SK-N-MC (cell line): ENCODE results near the gene ABL2.

Experiments
- DNase-seq: peaks from one replicate; pipeline ENCODE4 v3.0.0-alpha.2; 2011; ENCODE audit warnings: low read depth, low spot score
- H3K27ac ChIP-seq: fragments of 200-600 bp; sonication (generic); 2 replicates; pipeline ENCODE4 v1.5.1; 2016; ENCODE audit warnings: mixed run types
- H3K36me3 ChIP-seq: fragments of 200-600 bp; sonication (generic); 2 replicates; pipeline ENCODE4 v1.6.1; 2017; ENCODE audit warnings: antibody characterized with exemption, low read length, mixed read lengths; ENCODE audit not compliant: insufficient read depth
- H3K4me3 ChIP-seq: fragments of 200-600 bp; sonication (generic); 2 replicates; pipeline ENCODE4 v1.5.1; 2016
- H3K9ac ChIP-seq: fragments of 200-600 bp; sonication (generic); 2 replicates; pipeline ENCODE4 v1.8.0; 2017; ENCODE audit warnings: mixed run types, mixed read lengths; ENCODE audit not compliant: insufficient read length
- H3K9me3 ChIP-seq: fragments of 200-600 bp; sonication (generic); 2 replicates; pipeline ENCODE4 v1.6.1; 2017; ENCODE audit warnings: low read depth, mild to moderate bottlenecking, antibody characterized with exemption, low read length, moderate library complexity, mixed read lengths
- EZH2 ChIP-seq: fragments of 200-600 bp; sonication (generic); IDR thresholded peaks from one replicate; pipeline ENCODE4 v1.6.1; 2017; ENCODE audit warnings: antibody characterized with exemption
- FOXP2 ChIP-seq: optimal IDR thresholded peaks from 2 replicates; pipeline ENCODE3; 2011; ENCODE audit warnings: mild to moderate bottlenecking, moderate library complexity; ENCODE audit not compliant: insufficient read depth; ENCODE audit errors: extremely low read length, control extremely low read depth
- POLR2AphosphoS5 ChIP-seq: IDR thresholded peaks from 2 replicates; pipeline ENCODE4 v1.6.1; 2012; ENCODE audit warnings: mild to moderate bottlenecking, low read depth, low read length, borderline replicate concordance

ABL2 gene

GRCh38 chr1:179103999-179104398, 125.5 kb downstream of the ABL2 start:
- TF ChIP-seq POLR2AphosphoS5 = no peak
- no peak for TF ChIP-seq FOXP2
- TF ChIP-seq EZH2 = no peak
- H3K4me3 ChIP-seq = no peak overlapping the region
- no peaks in the 10 kb centered on the region for H3K9me3 ChIP-seq
- DNase-seq = no peak
- H3K36me3 ChIP-seq = peaks cover 13% of the 10 kb centered on the region; the same call in 1 of the 2 replicates
- no peak overlapping the region for H3K27ac ChIP-seq
- H3K9ac ChIP-seq = no peak overlapping the region

GRCh38 chr1:179101566-179101965, 127.9 kb downstream of the ABL2 start:
- Histone ChIP-seq H3K9me3 (no peaks in the 10 kb centered on the region), H3K27ac (no peak overlapping the region), H3K9ac (no peak overlapping the region), H3K4me3 (no peak overlapping the region), H3K36me3 (peaks cover 6% of the 10 kb centered on the region; the same call in 1 of the 2 replicates)
- no peak for DNase-seq
- TF ChIP-seq EZH2 = no peak
- TF ChIP-seq POLR2AphosphoS5 = no peak
- no peak for TF ChIP-seq FOXP2

- Histone ChIP-seq H3K4me3 (no peak overlapping the region), H3K9me3 (no peaks in the 10 kb centered on the region), H3K36me3 (peaks cover 14% of the 10 kb centered on the region), H3K27ac (no peak overlapping the region), H3K9ac (no peak overlapping the region)
- no peak for TF ChIP-seq POLR2AphosphoS5
- TF ChIP-seq FOXP2 = no peak
- no peak for TF ChIP-seq EZH2
- DNase-seq = no peak
These were observed 129.6 kb downstream of the ABL2 start for GRCh38 chr1:179099891-179100290.

- H3K27ac ChIP-seq = no peak overlapping the region
- no peak overlapping the region for H3K9ac ChIP-seq
- TF ChIP-seq FOXP2 = no peak
- TF ChIP-seq EZH2 = no peak
- no peak for TF ChIP-seq POLR2AphosphoS5
- no peak for DNase-seq
- peaks cover 27% of the 10 kb centered on the region for H3K36me3 ChIP-seq
- no peak overlapping the region for H3K4me3 ChIP-seq
- H3K9me3 ChIP-seq = no peaks in the 10 kb centered on the region
These were observed 133.6 kb downstream of the ABL2 start for GRCh38 chr1:179095924-179096323.

GRCh38 chr1:179095377-179095776, 134.1 kb downstream of the ABL2 start:
- Histone ChIP-seq H3K4me3 (no peak overlapping the region), H3K9me3 (no peaks in the 10 kb centered on the region), H3K27ac (no peak overlapping the region), H3K9ac (no peak overlapping the region), H3K36me3 (peaks cover 27% of the 10 kb centered on the region)
- DNase-seq = no peak
- TF ChIP-seq POLR2AphosphoS5 (no peak), EZH2 (no peak), FOXP2 (no peak)

GRCh38 chr1:179094818-179095217, 134.7 kb downstream of the ABL2 start:
- Histone ChIP-seq H3K9ac (no peak overlapping the region), H3K27ac (no peak overlapping the region), H3K4me3 (no peak overlapping the region), H3K9me3 (no peaks in the 10 kb centered on the region), H3K36me3 (peaks cover 27% of the 10 kb centered on the region)
- TF ChIP-seq FOXP2 = no peak
- no peak for DNase-seq

- no peak overlapping the region for H3K4me3 ChIP-seq
- TF ChIP-seq FOXP2 = no peak
- TF ChIP-seq POLR2AphosphoS5 = no peak
- TF ChIP-seq EZH2 = no peak
- H3K36me3 ChIP-seq = peaks cover 27% of the 10 kb centered on the region
- no peak overlapping the region for H3K9ac ChIP-seq
- DNase-seq = no peak
- H3K27ac ChIP-seq = no peak overlapping the region
- H3K9me3 ChIP-seq = no peaks in the 10 kb centered on the region
These were observed 136.5 kb downstream of the ABL2 start for GRCh38 chr1:179092896-179093461.

- Histone ChIP-seq H3K4me3 (no peak overlapping the region), H3K27ac (no peak overlapping the region), H3K9me3 (no peaks in the 10 kb centered on the region), H3K9ac (no peak overlapping the region), H3K36me3 (peaks cover 22% of the 10 kb centered on the region)
- TF ChIP-seq EZH2 (no peak), FOXP2 (no peak), POLR2AphosphoS5 (no peak)
- no peak for DNase-seq
These were observed 137.7 kb downstream of the ABL2 start for GRCh38 chr1:179091691-179092165.

- Histone ChIP-seq H3K27ac (no peak overlapping the region), H3K4me3 (no peak overlapping the region), H3K9ac (no peak overlapping the region), H3K36me3 (peaks cover 19% of the 10 kb centered on the region), H3K9me3 (no peaks in the 10 kb centered on the region)
- no peak for DNase-seq
- TF ChIP-seq EZH2 (no peak), FOXP2 (no peak), POLR2AphosphoS5 (no peak)
These were observed 138.6 kb downstream of the ABL2 start for GRCh38 chr1:179090923-179091322.
